Endometrium (tissue), 2 donors: ENCODE results near the gene LMF1.

Experiments
- FAIRE-seq: peaks from 2 replicates; lab custom pipeline; 2012; peaks lifted over from hg19 to GRCh38; lab: Jason Lieb, UNC
- donor health status: control.
- donor health status: control.

Gene LMF1

GRCh38 chr16:927931-928330, 42.9 kb downstream of the LMF1 start:
- no peak for FAIRE-seq

GRCh38 chr16:927406-927805, 43.4 kb downstream of the LMF1 start:
- FAIRE-seq = no peak

GRCh38 chr16:926715-927114, 44.1 kb downstream of the LMF1 start:
- no peak for FAIRE-seq

GRCh38 chr16:924806-925205, 46.0 kb downstream of the LMF1 start:
- FAIRE-seq = no peak

GRCh38 chr16:924063-924462, 46.7 kb downstream of the LMF1 start:
- no peak for FAIRE-seq

GRCh38 chr16:923184-923583, 47.6 kb downstream of the LMF1 start:
- no peak for FAIRE-seq

GRCh38 chr16:922051-922450, 48.7 kb downstream of the LMF1 start:
- no peak for FAIRE-seq

- FAIRE-seq = no peak
These were observed 49.4 kb downstream of the LMF1 start for GRCh38 chr16:921321-921905.

- FAIRE-seq = no peak
These were observed 50.1 kb downstream of the LMF1 start for GRCh38 chr16:920717-921116.

- no peak for FAIRE-seq
These were observed 50.6 kb downstream of the LMF1 start for GRCh38 chr16:920051-920681.

- no peak for FAIRE-seq
These were observed 51.1 kb downstream of the LMF1 start for GRCh38 chr16:919658-920050.

GRCh38 chr16:918741-919657, 51.8 kb downstream of the LMF1 start:
- no peak for FAIRE-seq

- FAIRE-seq = no peak
These were observed 52.7 kb downstream of the LMF1 start for GRCh38 chr16:918068-918467.

- FAIRE-seq = no peak
These were observed 53.2 kb downstream of the LMF1 start for GRCh38 chr16:917591-918061.

GRCh38 chr16:916035-916799, 54.6 kb downstream of the LMF1 start:
- no peak for FAIRE-seq

GRCh38 chr16:915546-915945, 55.2 kb downstream of the LMF1 start:
- no peak for FAIRE-seq

GRCh38 chr16:914440-914839, 56.3 kb downstream of the LMF1 start:
- no peak for FAIRE-seq

- FAIRE-seq = no peak
These were observed 56.9 kb downstream of the LMF1 start for GRCh38 chr16:913817-914439.

GRCh38 chr16:912684-913613, 57.8 kb downstream of the LMF1 start:
- no peak for FAIRE-seq

GRCh38 chr16:912322-912683, 58.5 kb downstream of the LMF1 start:
- FAIRE-seq = no peak
